Endothelial cell of umbilical vein (primary cell): ENCODE data around the gene EPB42. TPM values are rescaled to one million over a fixed set of nuclear protein-coding genes. Genes with fewer than 3 reads are reported as not detected.

Source experiments
- Bru-seq: library from RNA; stranded (reverse); fragments of 400-500 nt; gene quantifications from one replicate; lab custom pipeline; 2021; lab: Mats Ljungman, UMichigan
- BruChase-seq, 2 experiments: library from RNA; stranded (reverse); fragments of 400-500 nt; gene quantifications; one replicate each; lab custom pipeline; 2021; lab: Mats Ljungman, UMichigan
- BruUV-seq: library from RNA; stranded (reverse); fragments of 400-500 nt; replicated peaks from 2 replicates; lab custom pipeline; 2021; lab: Mats Ljungman, UMichigan
- CTCF ChIA-PET: fragments of 300-600, 350-600 bp; sonication (Branson Sonifier 250); formaldehyde crosslinking; loops from one replicate; lab custom pipeline; 2021; ENCODE audit warnings: antibody characterized with exemption, inconsistent platforms; lab: Charles Lee
- POLR2A ChIA-PET: fragments of 300-600, 350-600 bp; sonication (Branson Sonifier 250); formaldehyde crosslinking; loops from one replicate; lab custom pipeline; 2021; ENCODE audit warnings: antibody characterized with exemption, inconsistent platforms; lab: Charles Lee
- DNase-seq: peaks from one replicate; pipeline ENCODE4 v3.0.0-alpha.2; 2011; ENCODE audit warnings: low read depth, low spot score
- FAIRE-seq: peaks from 2 replicates; lab custom pipeline; 2011; peaks lifted over from hg19 to GRCh38; lab: Jason Lieb, UNC
- H2AFZ ChIP-seq: 2 replicates; pipeline ENCODE4 v1.6.0; 2012; ENCODE audit warnings: low read depth, low read length, control low read depth, inconsistent platforms
- H3K27ac ChIP-seq: 2 replicates; pipeline ENCODE4 v1.5.1; 2011; ENCODE audit warnings: low read depth, mild to moderate bottlenecking, control low read depth, low read length, moderate library complexity; ENCODE audit not compliant: insufficient read depth
- H3K27me3 ChIP-seq, 2 experiments: 2 replicates each; pipeline versions ENCODE4 v1.6.0 to v1.6.1; 2011; ENCODE audit warnings: low read length in 2 of 2, mixed read lengths in 1 of 2; ENCODE audit not compliant: control insufficient read depth in 2 of 2, insufficient read depth in 2 of 2
- H3K36me3 ChIP-seq, 2 experiments: 2 replicates in 1 of 2; 3 replicates in 1 of 2; pipeline ENCODE4 v1.5.1; 2011; ENCODE audit warnings: low read length in 2 of 2, mild to moderate bottlenecking in 1 of 2, moderate library complexity in 1 of 2; ENCODE audit not compliant: control insufficient read depth in 2 of 2, insufficient read depth in 2 of 2; ENCODE audit errors: extremely low read depth in 1 of 2
- H3K4me1 ChIP-seq: 3 replicates; pipeline ENCODE4 v1.5.1; 2011; ENCODE audit warnings: mild to moderate bottlenecking, low read length; ENCODE audit not compliant: control insufficient read depth, insufficient read depth; ENCODE audit errors: extremely low read depth
- H3K4me2 ChIP-seq: 2 replicates; pipeline ENCODE4 v1.6.1; 2011; ENCODE audit warnings: low read length, control low read depth, mixed read lengths; ENCODE audit not compliant: insufficient read depth
- H3K4me3 ChIP-seq, 3 experiments: fragments of 200-600 bp in 1 of 3; sonication (generic), shearing (Covaris generic) in 1 of 3; replicated peaks in 1 of 3; 2 replicates each; pipeline ENCODE4 v1.5.1; 2011 to 2016; ENCODE audit warnings: control low read depth in 3 of 3, low read length in 3 of 3, mild to moderate bottlenecking in 2 of 3, inconsistent platforms in 1 of 3, low read depth in 1 of 3, moderate library complexity in 1 of 3; ENCODE audit not compliant: insufficient read depth in 1 of 3
- H3K79me2 ChIP-seq: 2 replicates; pipeline ENCODE4 v1.6.0; 2012; ENCODE audit warnings: low read length, inconsistent platforms; ENCODE audit not compliant: control insufficient read depth, insufficient read depth
- H3K9ac ChIP-seq: replicated peaks from 2 replicates; pipeline ENCODE3; 2011; ENCODE audit warnings: low read length, control low read depth; ENCODE audit not compliant: insufficient read depth; ENCODE audit errors: extremely low read depth
- H3K9me1 ChIP-seq: replicated peaks from 3 replicates; pipeline ENCODE4 v1.6.0; 2011; ENCODE audit warnings: mild to moderate bottlenecking, low read length; ENCODE audit not compliant: control insufficient read depth, insufficient read depth; ENCODE audit errors: extremely low read depth
- H3K9me3 ChIP-seq: replicated peaks from 2 replicates; pipeline ENCODE4 v1.5.1; 2012; ENCODE audit warnings: low read length, inconsistent platforms; ENCODE audit not compliant: control insufficient read depth, insufficient read depth
- H4K20me1 ChIP-seq: replicated peaks from 2 replicates; pipeline ENCODE3; 2011; ENCODE audit warnings: mild to moderate bottlenecking, low read length; ENCODE audit not compliant: control insufficient read depth, insufficient read depth; ENCODE audit errors: extremely low read depth
- CTCF ChIP-seq, 2 donors: IDR thresholded peaks; 1 replicate in 1 of 2; 2 replicates in 1 of 2; pipeline ENCODE4 v1.5.1; 2011; ENCODE audit warnings: low read length in 2 of 2, mild to moderate bottlenecking in 2 of 2, moderate library complexity in 2 of 2, control low read depth in 1 of 2, inconsistent platforms in 1 of 2, low read depth in 1 of 2; ENCODE audit not compliant: insufficient read depth in 1 of 2; ENCODE audit errors: extremely low read depth in 1 of 2
- EZH2 ChIP-seq: IDR thresholded peaks from 2 replicates; pipeline ENCODE4 v1.6.1; 2012; ENCODE audit warnings: borderline replicate concordance, low read depth, mild to moderate bottlenecking, moderate library complexity, low read length, inconsistent platforms; ENCODE audit not compliant: severe bottlenecking
- FOS ChIP-seq: IDR thresholded peaks from 2 replicates; pipeline ENCODE4 v1.6.1; 2011; ENCODE audit warnings: mild to moderate bottlenecking, low read length, moderate library complexity, borderline replicate concordance; ENCODE audit not compliant: insufficient read depth
- GATA2 ChIP-seq: IDR thresholded peaks from 2 replicates; pipeline ENCODE4 v1.7.0; 2011; ENCODE audit warnings: low read depth, mild to moderate bottlenecking, moderate library complexity, mixed read lengths, low read length; ENCODE audit not compliant: insufficient read length, insufficient read depth
- JUN ChIP-seq: IDR thresholded peaks from 2 replicates; pipeline ENCODE4 v1.6.1; 2011; ENCODE audit warnings: borderline replicate concordance, low read depth; ENCODE audit not compliant: insufficient read length, insufficient read depth
- MYC ChIP-seq: IDR thresholded peaks from one replicate; pipeline ENCODE4 v1.6.1; 2011; ENCODE audit warnings: mild to moderate bottlenecking, low read depth, low read length
- POLR2A ChIP-seq: IDR thresholded peaks from 2 replicates; pipeline ENCODE4 v1.6.1; 2012; ENCODE audit warnings: low read depth, mild to moderate bottlenecking, control low read depth, low read length
- POLR2AphosphoS5 ChIP-seq: IDR thresholded peaks from 2 replicates; pipeline ENCODE4 v1.6.1; 2012; ENCODE audit warnings: low read depth, mild to moderate bottlenecking, control low read depth, low read length, moderate library complexity; ENCODE audit not compliant: insufficient read depth
- dilution Hi-C: fragments of 300-500 bp; cut with MboI; formaldehyde crosslinking; loops from one replicate; pipeline ENCODE4 v1.15.0; 2019; ENCODE audit warnings: low sequenced_read_pairs; ENCODE audit not compliant: extremely low pct_ligation_motif_present
- intact Hi-C: fragments of 100-400 bp; cut with micrococcal nuclease; formaldehyde crosslinking; loops from one replicate; pipeline ENCODE4 v1.10.0; 2022
- long read RNA-seq: library from polyadenylated mRNA; stranded (forward); transcript quantifications from one replicate; pipeline ENCODE4 v2.0.0, GENCODE V29; 2021
- polyA minus RNA-seq, 3 experiments: library from RNA; depleted of rRNA, polyadenylated mRNA; stranded (reverse); fragments of >200 nt; gene quantifications; 1 replicate in 1 of 3; 2 replicates in 2 of 3; pipeline ENCODE4 v1.2.3, GENCODE V29; 2011
- polyA plus RNA-seq, 4 experiments: library from polyadenylated mRNA; depleted of rRNA in 3 of 4; stranded (reverse) in 3 of 4; unstranded in 1 of 4; fragments of >200 nt; gene quantifications; 2 replicates each; pipeline versions ENCODE4 v1.2.1 to v1.2.3, GENCODE V29; 2011 to 2012; ENCODE audit warnings: missing spikeins in 1 of 4
- total RNA-seq: library from RNA; stranded (reverse); gene quantifications from 2 replicates; pipeline ENCODE4 v1.2.3, GENCODE V29; 2021
- TF ChIP-seq, protein P1 (sequence below): IDR thresholded peaks from 2 replicates; pipeline ENCODE4 v1.6.1; 2011; ENCODE audit not compliant: insufficient read depth, insufficient read length

EPB42 gene
- not detected in 2 replicates for total RNA-seq
- polyA plus RNA-seq = not detected in 2 replicates
- polyA plus RNA-seq (2011; cell fraction: cytosol; rRNA removed) = not detected in 2 replicates
- polyA plus RNA-seq (2011; cell fraction: nucleus; rRNA removed) = not detected in 2 replicates
- polyA plus RNA-seq (2012) = not detected in 2 replicates
- polyA minus RNA-seq = not detected in 2 replicates
- not detected for polyA minus RNA-seq (2011; cell fraction: cytosol; rRNA and poly(A)+ RNA removed)
- not detected in 2 replicates for polyA minus RNA-seq (2011; cell fraction: nucleus; rRNA and poly(A)+ RNA removed)
- not detected for Bru-seq, nascent RNA
- not detected for BruChase-seq, experiment 1, labeled RNA remaining after a 6-hour chase
- BruChase-seq, experiment 2, labeled RNA remaining after a 2-hour chase = not detected
- long read RNA-seq = 0 reads

- ChIA-PET POLR2A (no interaction called here), CTCF (interaction anchor here (0.7 to 10.5 kb wide), 2 partner anchors 59 to 65 kb away, joined by 3 to 427 read pairs; no protein-coding TSS in a partner anchor)
- no peak within 1 kb of the TSS for H3K9ac ChIP-seq
- dilution Hi-C loops (no loop called here), intact Hi-C loops (no loop called here)
- H3K79me2 ChIP-seq = no peaks in the 10 kb centered on the region
- H3K4me1 ChIP-seq = no peaks in the 10 kb centered on the region
- no peaks in the 10 kb centered on the region for H4K20me1 ChIP-seq
- peaks cover 5 to 26% of the 10 kb centered on the region in 2 experiments for H3K27me3 ChIP-seq
- H3K4me2 ChIP-seq = no peak within 1 kb of the TSS
- TF ChIP-seq, protein P1, sequence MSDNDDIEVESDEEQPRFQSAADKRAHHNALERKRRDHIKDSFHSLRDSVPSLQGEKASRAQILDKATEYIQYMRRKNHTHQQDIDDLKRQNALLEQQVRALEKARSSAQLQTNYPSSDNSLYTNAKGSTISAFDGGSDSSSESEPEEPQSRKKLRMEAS = no peak
- TF ChIP-seq EZH2 (no peak), GATA2 (no peak), FOS (no peak)
- no peaks in the 10 kb centered on the region for H3K36me3 ChIP-seq
- no peak within 1 kb of the TSS for H2AFZ ChIP-seq
- FAIRE-seq (no peak), DNase-seq (no peak)
- no peak within 1 kb of the TSS for H3K4me3 ChIP-seq
- H3K9me1 ChIP-seq = no peaks in the 10 kb centered on the region
- no peaks in the 10 kb centered on the region for H3K9me3 ChIP-seq
- no TSS peak for BruUV-seq
- H3K27ac ChIP-seq = no peak within 1 kb of the TSS
These were observed at the start of gene EPB42 for GRCh38 chr15:43220991-43221403. EPB42 (minus strand) TSS chr15:43221018; CDS start chr15:43220825, 193 bp downstream.

GRCh38 chr15:43270113-43270665, 49.4 kb upstream of the EPB42 start:
- TF ChIP-seq JUN (no peak), CTCF (IDR thresholded peaks at IDR 0.05; ENCODE audit: extremely low read depth in 1 of 2, insufficient read depth in 1 of 2, low read depth in 1 of 2, low read length in 2 of 2) (no peak), EZH2 (no peak), FOS (no peak), GATA2 (no peak), POLR2A (no peak), POLR2AphosphoS5 (no peak), MYC (no peak)
- TF ChIP-seq, protein P1 = no peak
- H3K9ac ChIP-seq = no peak overlapping the region
- H3K9me3 ChIP-seq = no peaks in the 10 kb centered on the region
- H3K4me2 ChIP-seq = no peak overlapping the region
- no peaks in the 10 kb centered on the region for H4K20me1 ChIP-seq
- H3K4me1 ChIP-seq = no peaks in the 10 kb centered on the region
- peaks cover 8 to 12% of the 10 kb centered on the region in 2 experiments for H3K27me3 ChIP-seq
- BruUV-seq = no TSS peak
- intact Hi-C loops (no loop called here), dilution Hi-C loops (no loop called here)
- no peak overlapping the region for H3K27ac ChIP-seq
- no peaks in the 10 kb centered on the region for H3K79me2 ChIP-seq
- CTCF ChIA-PET = interaction anchor here (2.2 to 5.2 kb wide), 2 partner anchors 16 to 44 kb away, joined by 17 to 58 read pairs; no protein-coding TSS in a partner anchor
- H3K36me3 ChIP-seq = no peaks in the 10 kb centered on the region
- POLR2A ChIA-PET = no interaction called here
- DNase-seq = no peak
- H3K9me1 ChIP-seq = no peaks in the 10 kb centered on the region
- no peak for FAIRE-seq
- no peak overlapping the region for H3K4me3 ChIP-seq
- no peak overlapping the region for H2AFZ ChIP-seq
